OCI-LY7 (cell line): ENCODE data around the gene XPNPEP2. TPM values are rescaled to one million over a fixed set of nuclear protein-coding genes. Genes with fewer than 3 reads are reported as not detected.

Source experiments
- Bru-seq: library from RNA; stranded (reverse); fragments of 400-500 nt; gene quantifications from one replicate; lab custom pipeline; 2021; lab: Mats Ljungman, UMichigan
- BruChase-seq, 2 experiments: library from RNA; stranded (reverse); fragments of 400-500 nt; gene quantifications; one replicate each; lab custom pipeline; 2021; lab: Mats Ljungman, UMichigan
- BruUV-seq: library from RNA; stranded (reverse); fragments of 400-500 nt; replicated peaks from 2 replicates; lab custom pipeline; 2021; lab: Mats Ljungman, UMichigan
- CTCF ChIA-PET: fragments of 300-600 bp; sonication (Branson Sonifier 250); formaldehyde crosslinking; loops from one replicate; lab custom pipeline; 2022; ENCODE audit warnings: antibody characterized with exemption; ENCODE audit not compliant: unreplicated experiment; lab: Charles Lee
- POLR2A ChIA-PET: fragments of 300-600 bp; sonication (Branson Sonifier 250); formaldehyde crosslinking; loops from one replicate; lab custom pipeline; 2022; ENCODE audit warnings: antibody characterized with exemption; lab: Charles Lee
- DNase-seq: peaks from one replicate; pipeline ENCODE4 v3.0.0-alpha.2; 2015; ENCODE audit warnings: low spot score
- H2AFZ ChIP-seq: fragments of 200-600 bp; sonication (generic), shearing (Covaris generic); 2 replicates; pipeline ENCODE4 v1.6.1; 2014; ENCODE audit warnings: mild to moderate bottlenecking, antibody characterized with exemption, low read length, moderate library complexity
- H3K27ac ChIP-seq: fragments of 200-600 bp; sonication (generic); 2 replicates; pipeline ENCODE4 v1.5.1; 2014; ENCODE audit warnings: mixed run types, low read depth, mild to moderate bottlenecking, moderate library complexity, low read length, inconsistent platforms; ENCODE audit not compliant: poor library complexity, severe bottlenecking
- H3K36me3 ChIP-seq: fragments of 200-600 bp; sonication (generic); 2 replicates; pipeline ENCODE4 v1.6.1; 2014; ENCODE audit warnings: mild to moderate bottlenecking, antibody characterized with exemption, low read length, moderate library complexity, mixed read lengths; ENCODE audit not compliant: insufficient read depth
- H3K4me1 ChIP-seq: fragments of 200-600 bp; sonication (generic); 2 replicates; pipeline ENCODE4 v1.5.1; 2014; ENCODE audit warnings: mild to moderate bottlenecking, low read length; ENCODE audit not compliant: insufficient read depth, poor library complexity, severe bottlenecking
- H3K4me2 ChIP-seq: fragments of 200-600 bp; sonication (generic); 2 replicates; pipeline ENCODE4 v1.6.1; 2014; ENCODE audit warnings: mild to moderate bottlenecking, low read length
- H3K4me3 ChIP-seq: fragments of 200-600 bp; sonication (generic); 2 replicates; pipeline ENCODE4 v1.5.1; 2014; ENCODE audit warnings: mild to moderate bottlenecking, low read depth, low read length; ENCODE audit not compliant: poor library complexity, severe bottlenecking
- H3K79me2 ChIP-seq: fragments of 200-600 bp; sonication (generic); 2 replicates; pipeline ENCODE4 v1.6.1; 2016; ENCODE audit warnings: low read depth, mild to moderate bottlenecking, low read length, moderate library complexity, mixed read lengths; ENCODE audit not compliant: insufficient read depth
- H3K9me2 ChIP-seq: fragments of 200-600 bp; sonication (generic); 2 replicates; pipeline ENCODE4 v1.6.1; 2016; ENCODE audit warnings: mild to moderate bottlenecking, low read length, mixed read lengths; ENCODE audit not compliant: insufficient read depth
- H3K9me3 ChIP-seq: fragments of 200-600 bp; sonication (generic); 2 replicates; pipeline ENCODE4 v1.6.1; 2014; ENCODE audit warnings: mild to moderate bottlenecking, mixed run types, low read length, mixed read lengths
- H4K20me1 ChIP-seq: fragments of 200-600 bp; sonication (generic); 2 replicates; pipeline ENCODE4 v1.6.1; 2014; ENCODE audit warnings: mild to moderate bottlenecking, antibody characterized with exemption, low read length, moderate library complexity, mixed read lengths; ENCODE audit not compliant: insufficient read depth
- EZH2phosphoT487 ChIP-seq: fragments of 200-600 bp; sonication (generic); IDR thresholded peaks from 2 replicates; pipeline ENCODE4 v1.6.1; 2018; ENCODE audit warnings: low read depth, borderline replicate concordance, mild to moderate bottlenecking, mixed run types, antibody characterized with exemption, low read length, moderate library complexity, mixed read lengths
- intact Hi-C: fragments of 100-400 bp; cut with micrococcal nuclease; formaldehyde crosslinking; loops from one replicate; pipeline ENCODE4 v1.10.0; 2022; ENCODE audit not compliant: unreplicated experiment
- long read RNA-seq: library from polyadenylated mRNA; stranded (forward); transcript quantifications from one replicate; pipeline ENCODE4 v2.0.0, GENCODE V29; 2022
- total RNA-seq, 2 experiments: library from RNA; depleted of rRNA in 1 of 2; stranded (reverse); fragments of >200 nt in 1 of 2; shearing (Covaris generic) in 1 of 2; gene quantifications; 2 replicates each; pipeline ENCODE4 v1.2.3, GENCODE V29; 2014 to 2022
- TF ChIP-seq, protein P1 (sequence below): fragments of 200-600 bp; sonication (generic); conservative IDR thresholded peaks from 2 replicates; pipeline ENCODE4 v1.5.1; 2014; ENCODE audit warnings: mild to moderate bottlenecking, antibody characterized with exemption, low read length, moderate library complexity, mixed read lengths

The XPNPEP2 gene, protein sequence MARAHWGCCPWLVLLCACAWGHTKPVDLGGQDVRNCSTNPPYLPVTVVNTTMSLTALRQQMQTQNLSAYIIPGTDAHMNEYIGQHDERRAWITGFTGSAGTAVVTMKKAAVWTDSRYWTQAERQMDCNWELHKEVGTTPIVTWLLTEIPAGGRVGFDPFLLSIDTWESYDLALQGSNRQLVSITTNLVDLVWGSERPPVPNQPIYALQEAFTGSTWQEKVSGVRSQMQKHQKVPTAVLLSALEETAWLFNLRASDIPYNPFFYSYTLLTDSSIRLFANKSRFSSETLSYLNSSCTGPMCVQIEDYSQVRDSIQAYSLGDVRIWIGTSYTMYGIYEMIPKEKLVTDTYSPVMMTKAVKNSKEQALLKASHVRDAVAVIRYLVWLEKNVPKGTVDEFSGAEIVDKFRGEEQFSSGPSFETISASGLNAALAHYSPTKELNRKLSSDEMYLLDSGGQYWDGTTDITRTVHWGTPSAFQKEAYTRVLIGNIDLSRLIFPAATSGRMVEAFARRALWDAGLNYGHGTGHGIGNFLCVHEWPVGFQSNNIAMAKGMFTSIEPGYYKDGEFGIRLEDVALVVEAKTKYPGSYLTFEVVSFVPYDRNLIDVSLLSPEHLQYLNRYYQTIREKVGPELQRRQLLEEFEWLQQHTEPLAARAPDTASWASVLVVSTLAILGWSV
- total RNA-seq (2014; rRNA removed; shearing (Covaris generic)) = not detected in 2 replicates
- total RNA-seq (2022) = not detected in 2 replicates
- Bru-seq, nascent RNA = percentile 15 among the genes with signal in this experiment
- not detected for BruChase-seq, experiment 1, labeled RNA remaining after a 6-hour chase
- BruChase-seq, experiment 2, labeled RNA remaining after a 2-hour chase = percentile 11 among the genes with signal in this experiment
- long read RNA-seq = 0 reads

DNA sequence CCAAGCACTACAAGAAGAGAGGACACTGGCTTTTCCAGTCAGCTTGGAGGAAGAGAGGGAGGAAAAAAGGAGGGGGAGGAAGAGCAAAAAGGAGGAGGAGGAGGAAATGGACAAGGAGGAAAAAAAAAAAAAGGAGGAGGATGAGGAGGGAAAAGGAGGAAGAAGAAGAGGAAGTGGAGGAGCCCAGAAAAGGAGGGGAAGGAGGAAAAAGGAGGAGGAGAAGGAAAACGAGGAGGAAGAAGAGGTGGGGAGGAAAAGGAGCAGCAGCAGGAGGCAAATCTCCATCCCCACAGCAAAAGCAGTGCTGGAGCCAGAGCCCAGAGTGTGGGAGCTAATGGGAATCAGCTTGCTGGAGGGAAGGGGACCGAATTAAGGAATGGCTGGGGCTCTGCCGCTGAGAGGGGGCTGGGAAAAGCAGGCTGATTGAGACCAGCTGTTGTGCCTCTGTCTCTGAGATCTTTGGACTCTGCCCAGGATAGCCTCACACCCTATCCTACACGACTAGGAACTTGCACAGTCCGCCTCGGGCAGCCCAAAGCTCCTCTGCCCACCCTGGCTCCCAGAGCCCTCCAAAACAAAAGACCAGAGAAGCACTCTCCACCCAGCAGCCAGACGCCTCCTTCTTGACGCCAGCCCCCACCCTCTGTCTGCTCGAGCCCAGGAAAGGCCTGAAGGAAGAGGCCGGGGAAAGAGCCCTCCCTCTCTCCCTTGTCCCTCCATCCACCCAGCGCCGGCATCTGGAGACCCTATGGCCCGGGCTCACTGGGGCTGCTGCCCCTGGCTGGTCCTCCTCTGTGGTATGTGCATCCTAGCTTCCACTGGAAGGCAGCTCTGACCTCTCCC lies at the start of gene XPNPEP2:
Gene XPNPEP2, plus strand, starts transcription at position 514 of the 843 bp plus-strand sequence. Its CDS starts 235 bp downstream, at position 749.
- Histone ChIP-seq H2AFZ (peak within 1 kb of the TSS; percentile 28; the same call in 1 of the 2 replicates), H3K9me2 (no peaks in the 10 kb centered on the region), H3K79me2 (no peaks in the 10 kb centered on the region), H4K20me1 (no peaks in the 10 kb centered on the region), H3K27ac (no peak within 1 kb of the TSS), H3K4me3 (no peak within 1 kb of the TSS), H3K9me3 (no peaks in the 10 kb centered on the region), H3K36me3 (no peaks in the 10 kb centered on the region), H3K4me1 (peaks cover 13% of the 10 kb centered on the region), H3K4me2 (peak within 1 kb of the TSS; percentile 36; the same call in 1 of the 2 replicates)
- no TSS peak for BruUV-seq
- ChIA-PET POLR2A (interaction anchor here (0.6 to 1.3 kb wide), 6 partner anchors 7 to 449 kb away, joined by 3 to 6 read pairs (median 4); no protein-coding TSS in a partner anchor), CTCF (interaction anchor here (1.1 kb wide), 1 partner anchor 41 kb away, joined by 3 read pairs; no protein-coding TSS in a partner anchor)
- intact Hi-C loops = no loop called here
- DNase-seq = no peak
- no peak for TF ChIP-seq EZH2phosphoT487
- TF ChIP-seq, protein P1, sequence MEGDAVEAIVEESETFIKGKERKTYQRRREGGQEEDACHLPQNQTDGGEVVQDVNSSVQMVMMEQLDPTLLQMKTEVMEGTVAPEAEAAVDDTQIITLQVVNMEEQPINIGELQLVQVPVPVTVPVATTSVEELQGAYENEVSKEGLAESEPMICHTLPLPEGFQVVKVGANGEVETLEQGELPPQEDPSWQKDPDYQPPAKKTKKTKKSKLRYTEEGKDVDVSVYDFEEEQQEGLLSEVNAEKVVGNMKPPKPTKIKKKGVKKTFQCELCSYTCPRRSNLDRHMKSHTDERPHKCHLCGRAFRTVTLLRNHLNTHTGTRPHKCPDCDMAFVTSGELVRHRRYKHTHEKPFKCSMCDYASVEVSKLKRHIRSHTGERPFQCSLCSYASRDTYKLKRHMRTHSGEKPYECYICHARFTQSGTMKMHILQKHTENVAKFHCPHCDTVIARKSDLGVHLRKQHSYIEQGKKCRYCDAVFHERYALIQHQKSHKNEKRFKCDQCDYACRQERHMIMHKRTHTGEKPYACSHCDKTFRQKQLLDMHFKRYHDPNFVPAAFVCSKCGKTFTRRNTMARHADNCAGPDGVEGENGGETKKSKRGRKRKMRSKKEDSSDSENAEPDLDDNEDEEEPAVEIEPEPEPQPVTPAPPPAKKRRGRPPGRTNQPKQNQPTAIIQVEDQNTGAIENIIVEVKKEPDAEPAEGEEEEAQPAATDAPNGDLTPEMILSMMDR = 0 out of 2 replicates have a peak, but pooled peaks have one; percentile 2

DNA sequence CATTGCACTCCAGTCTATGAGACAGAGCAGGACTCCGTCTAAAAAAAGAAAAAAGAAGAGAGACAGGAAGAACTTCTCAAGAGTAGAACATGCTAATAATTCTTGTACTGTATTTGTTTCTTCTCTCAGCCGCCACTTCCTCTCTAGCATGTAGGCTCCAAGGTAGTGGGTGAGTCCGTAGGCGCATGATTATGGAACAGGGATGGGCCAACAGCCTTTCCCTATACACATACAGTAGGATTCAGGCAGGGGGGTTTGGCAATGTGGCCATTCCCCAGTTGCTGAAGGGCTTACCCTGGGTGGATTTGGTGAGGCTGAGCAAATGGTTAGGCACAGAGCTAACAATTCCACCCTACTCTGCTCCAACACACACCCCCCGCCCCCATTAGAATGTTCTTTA lies 49.0 kb upstream of the XPNPEP2 start:
- no peaks in the 10 kb centered on the region for H3K9me2 ChIP-seq
- H3K4me1 ChIP-seq = no peaks in the 10 kb centered on the region
- TF ChIP-seq, protein P1 = no peak
- TF ChIP-seq EZH2phosphoT487 = no peak
- no TSS peak for BruUV-seq
- H2AFZ ChIP-seq = no peak overlapping the region
- H3K27ac ChIP-seq = no peak overlapping the region
- no peak overlapping the region for H3K4me2 ChIP-seq
- DNase-seq = no peak
- H4K20me1 ChIP-seq = no peaks in the 10 kb centered on the region
- ChIA-PET CTCF (no interaction called here), POLR2A (no interaction called here)
- H3K4me3 ChIP-seq = no peak overlapping the region
- no peaks in the 10 kb centered on the region for H3K79me2 ChIP-seq
- no peaks in the 10 kb centered on the region for H3K36me3 ChIP-seq
- no peaks in the 10 kb centered on the region for H3K9me3 ChIP-seq
- intact Hi-C loops = loop anchor here (10.0 kb wide), 1 partner anchor 1565 kb away; no protein-coding TSS in a partner anchor
